Measurements from ENCODE around the gene FTSJ1.

DNA sequence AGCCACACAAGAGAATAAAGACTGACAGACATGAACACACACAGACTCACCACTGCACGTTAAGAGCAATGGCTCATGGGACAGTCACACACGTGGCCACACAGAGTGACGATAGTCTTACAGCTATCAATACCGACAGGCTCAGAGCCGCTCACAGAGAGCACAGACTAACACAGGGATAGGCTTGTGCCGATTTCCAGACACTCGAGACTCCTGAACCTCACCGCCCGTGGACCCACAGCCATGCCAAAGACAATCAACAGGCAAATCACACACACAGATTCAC, 5.2 kb upstream of the FTSJ1 start:
- TF ChIP-seq, protein P1, sequence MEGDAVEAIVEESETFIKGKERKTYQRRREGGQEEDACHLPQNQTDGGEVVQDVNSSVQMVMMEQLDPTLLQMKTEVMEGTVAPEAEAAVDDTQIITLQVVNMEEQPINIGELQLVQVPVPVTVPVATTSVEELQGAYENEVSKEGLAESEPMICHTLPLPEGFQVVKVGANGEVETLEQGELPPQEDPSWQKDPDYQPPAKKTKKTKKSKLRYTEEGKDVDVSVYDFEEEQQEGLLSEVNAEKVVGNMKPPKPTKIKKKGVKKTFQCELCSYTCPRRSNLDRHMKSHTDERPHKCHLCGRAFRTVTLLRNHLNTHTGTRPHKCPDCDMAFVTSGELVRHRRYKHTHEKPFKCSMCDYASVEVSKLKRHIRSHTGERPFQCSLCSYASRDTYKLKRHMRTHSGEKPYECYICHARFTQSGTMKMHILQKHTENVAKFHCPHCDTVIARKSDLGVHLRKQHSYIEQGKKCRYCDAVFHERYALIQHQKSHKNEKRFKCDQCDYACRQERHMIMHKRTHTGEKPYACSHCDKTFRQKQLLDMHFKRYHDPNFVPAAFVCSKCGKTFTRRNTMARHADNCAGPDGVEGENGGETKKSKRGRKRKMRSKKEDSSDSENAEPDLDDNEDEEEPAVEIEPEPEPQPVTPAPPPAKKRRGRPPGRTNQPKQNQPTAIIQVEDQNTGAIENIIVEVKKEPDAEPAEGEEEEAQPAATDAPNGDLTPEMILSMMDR (IDR thresholded peaks at IDR 0.05; ENCODE audit: low read length): no peak
- TF ChIP-seq EZH2 (optimal IDR thresholded peaks at IDR 0.05; ENCODE audit: low read depth, low read length): no peak
- no peak for TF ChIP-seq EZH2phosphoT487 (IDR thresholded peaks at IDR 0.05; ENCODE audit: low read length)

Data from MM.1S (cell line).